Activated effector memory CD4-positive, alpha-beta T cell treated with anti-CD3 and anti-CD28 coated beads, Interleukin-2, amount 50 U/mL, for 16 hours (primary cell): ENCODE data around the gene RPL31.

Source experiments
- DNase-seq: peaks from one replicate; pipeline ENCODE4 v3.0.0-alpha.2; 2020

Gene RPL31

DNA sequence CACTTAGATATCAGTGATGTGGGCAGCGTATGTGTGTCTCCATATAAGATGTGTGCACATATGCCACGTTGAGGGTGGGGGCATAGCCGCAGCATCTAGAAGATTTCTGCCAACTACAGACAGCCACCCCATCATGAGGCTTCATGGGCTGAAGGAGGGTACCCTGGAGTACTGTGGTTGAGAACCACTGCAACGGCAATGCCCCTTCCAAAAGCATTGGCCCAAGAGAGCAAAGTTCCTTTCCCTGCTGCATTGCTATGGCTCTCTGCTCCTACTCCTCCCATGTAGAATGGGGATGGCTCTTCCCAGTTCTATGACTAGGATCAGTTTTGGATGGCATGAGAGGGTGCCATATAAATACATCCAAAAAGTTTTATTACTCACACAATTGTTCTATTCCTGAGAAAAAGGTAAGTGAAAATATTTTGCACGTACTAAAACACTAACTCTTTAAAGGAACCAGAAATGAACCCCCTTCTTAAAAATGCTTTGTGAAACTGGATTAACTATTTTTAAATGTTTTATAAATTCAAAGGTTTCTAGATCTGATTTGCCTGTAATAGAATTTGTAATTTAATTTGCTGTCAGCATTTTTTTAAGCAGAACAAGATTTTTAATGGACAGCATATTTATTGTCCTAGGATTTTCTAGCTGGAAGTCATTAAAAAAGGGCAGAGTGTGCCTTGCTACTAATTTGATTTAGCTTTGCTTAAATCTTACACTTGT, 4.4 kb upstream of the RPL31 start:
- DNase-seq, result no peak

DNA sequence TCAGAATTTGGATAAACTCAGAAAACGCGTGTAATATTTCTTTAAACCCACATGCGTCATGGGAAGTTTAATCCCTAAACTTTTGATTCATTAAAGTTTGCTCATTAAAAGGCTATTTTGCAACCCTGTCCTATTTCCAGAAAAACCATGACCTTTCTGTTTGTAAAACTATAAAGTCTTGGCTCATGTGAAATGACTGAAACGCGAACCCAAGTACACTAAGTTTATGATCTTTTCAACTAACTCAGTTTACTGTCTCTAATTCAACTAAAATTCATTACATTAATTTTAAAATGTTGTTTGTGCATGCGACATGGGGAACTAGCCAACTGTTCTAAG, 3.9 kb upstream of the RPL31 start:
- no peak for DNase-seq

DNA sequence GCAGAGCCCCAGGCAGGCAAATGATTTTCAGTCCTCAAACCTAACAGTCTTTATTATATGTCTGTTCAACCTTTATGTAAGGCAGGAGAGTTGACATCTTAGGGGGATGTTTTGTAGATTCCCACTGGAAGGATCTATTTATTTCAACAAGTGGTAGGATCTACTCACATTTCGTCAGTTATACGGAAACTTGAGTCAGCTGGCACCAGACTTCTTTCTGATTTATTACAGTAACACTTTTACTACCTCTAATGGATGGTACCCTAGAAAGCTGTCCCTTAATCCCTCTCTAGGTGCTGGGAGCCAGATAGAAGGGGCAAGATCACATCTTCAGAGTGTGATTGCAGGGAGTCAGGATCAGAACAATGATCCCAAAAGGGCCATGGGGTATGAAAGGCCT, 2.1 kb upstream of the RPL31 start:
- no peak for DNase-seq

DNA sequence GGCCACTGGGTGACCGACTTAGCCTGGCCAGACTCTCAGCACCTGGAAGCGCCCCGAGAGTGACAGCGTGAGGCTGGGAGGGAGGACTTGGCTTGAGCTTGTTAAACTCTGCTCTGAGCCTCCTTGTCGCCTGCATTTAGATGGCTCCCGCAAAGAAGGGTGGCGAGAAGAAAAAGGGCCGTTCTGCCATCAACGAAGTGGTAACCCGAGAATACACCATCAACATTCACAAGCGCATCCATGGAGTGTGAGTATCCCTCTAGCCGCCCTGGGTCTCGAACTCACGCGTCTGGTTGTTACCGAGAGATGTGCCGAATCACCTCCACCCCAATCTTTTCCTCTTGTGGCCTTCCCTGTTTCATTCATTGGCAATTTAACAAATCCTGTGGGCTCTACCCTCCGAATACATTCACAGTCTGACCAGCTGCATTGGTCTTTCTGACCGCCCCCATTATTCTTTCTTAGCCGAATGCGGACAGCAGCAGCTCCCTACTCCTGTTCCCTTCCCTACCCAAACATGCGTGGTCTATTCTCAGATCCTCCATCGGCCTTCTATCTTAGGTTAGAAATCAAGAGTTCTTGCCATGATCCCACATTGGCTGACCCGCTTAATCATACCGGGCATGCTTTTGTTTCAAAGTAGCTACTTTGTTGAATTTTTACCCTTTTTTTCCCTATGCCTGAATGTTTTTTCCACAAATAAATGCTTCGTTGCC, 631 bp downstream of the RPL31 start:
- DNase-seq, result no peak

DNA sequence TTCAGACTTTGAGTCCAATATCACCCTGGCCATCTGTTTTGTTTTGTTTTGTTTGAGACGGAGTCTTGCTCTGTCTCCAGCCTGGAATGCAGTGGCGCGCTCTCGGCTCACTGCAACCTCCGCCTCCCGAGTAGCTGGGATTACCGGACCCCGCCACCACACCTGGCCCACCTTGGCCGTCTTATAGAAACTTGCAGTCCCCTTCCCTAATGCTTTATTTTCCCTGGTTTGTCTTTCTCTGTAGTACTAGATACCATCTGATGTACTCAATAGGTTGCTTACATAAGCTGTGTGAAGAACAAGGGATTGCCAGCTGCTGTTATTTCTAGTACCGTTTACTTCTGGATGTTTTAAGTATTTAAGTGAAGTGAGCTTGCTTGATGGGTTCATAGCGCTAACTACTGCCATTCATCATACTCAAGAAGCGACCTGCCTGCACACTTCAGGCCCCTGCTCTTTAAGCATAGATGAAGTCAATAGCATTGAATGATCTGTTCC, 1.2 kb downstream of the RPL31 start:
- no peak for DNase-seq

DNA sequence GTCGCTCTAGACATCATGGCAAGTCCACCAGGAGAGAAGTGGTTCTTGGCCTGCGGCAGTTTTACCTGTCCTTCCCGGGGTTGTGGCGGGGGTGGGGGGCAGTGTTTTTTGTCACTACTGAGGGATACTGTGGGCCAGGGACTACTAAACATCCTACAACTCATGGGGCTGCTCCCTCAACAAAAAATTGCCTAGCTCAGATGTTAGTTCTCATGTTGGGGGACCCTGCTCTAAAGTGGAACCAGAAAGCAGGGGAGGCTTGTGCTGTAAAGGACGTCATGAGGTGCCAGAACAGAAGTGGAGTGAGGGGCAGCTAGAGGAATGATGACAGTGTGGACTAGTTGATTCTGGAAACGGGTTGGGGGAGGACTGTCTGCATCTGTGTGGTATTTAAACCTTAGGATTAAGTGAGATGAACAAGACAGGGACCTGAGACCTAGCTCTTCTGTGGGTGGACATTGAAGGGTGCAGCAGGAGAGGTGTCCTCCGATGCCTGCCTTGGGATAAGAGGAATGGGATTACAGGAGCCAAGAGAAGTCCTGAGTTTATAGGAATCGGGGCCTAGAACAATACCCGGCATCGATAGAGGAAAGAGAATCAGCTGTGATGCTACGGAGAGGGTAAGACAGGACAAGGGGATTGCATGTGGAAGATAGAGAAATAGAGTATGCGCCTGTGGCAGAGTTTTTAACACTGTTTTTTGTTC, 2.7 kb downstream of the RPL31 start:
- no peak for DNase-seq

DNA sequence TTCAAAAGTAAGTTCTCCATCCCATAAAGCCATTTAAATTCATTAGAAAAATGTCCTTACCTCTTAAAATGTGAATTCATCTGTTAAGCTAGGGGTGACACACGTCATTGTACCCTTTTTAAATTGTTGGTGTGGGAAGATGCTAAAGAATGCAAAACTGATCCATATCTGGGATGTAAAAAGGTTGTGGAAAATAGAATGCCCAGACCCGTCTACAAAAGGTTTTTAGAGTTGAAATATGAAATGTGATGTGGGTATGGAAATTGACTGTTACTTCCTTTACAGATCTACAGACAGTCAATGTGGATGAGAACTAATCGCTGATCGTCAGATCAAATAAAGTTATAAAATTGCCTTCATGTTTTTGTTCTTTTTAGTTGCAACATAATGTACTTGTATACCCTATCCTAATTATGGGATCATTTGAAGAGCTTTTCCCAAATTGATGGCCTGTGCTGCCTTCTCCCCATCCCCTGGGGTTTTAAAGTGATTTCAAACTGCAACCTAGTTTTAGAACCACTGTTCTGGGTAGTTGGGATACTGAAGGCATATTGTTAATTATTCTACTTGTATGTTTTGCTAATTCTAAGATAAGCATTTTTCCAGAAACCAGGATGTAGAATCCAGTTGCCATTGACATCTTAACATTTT, 4.1 kb downstream of the RPL31 start:
- no peak for DNase-seq

DNA sequence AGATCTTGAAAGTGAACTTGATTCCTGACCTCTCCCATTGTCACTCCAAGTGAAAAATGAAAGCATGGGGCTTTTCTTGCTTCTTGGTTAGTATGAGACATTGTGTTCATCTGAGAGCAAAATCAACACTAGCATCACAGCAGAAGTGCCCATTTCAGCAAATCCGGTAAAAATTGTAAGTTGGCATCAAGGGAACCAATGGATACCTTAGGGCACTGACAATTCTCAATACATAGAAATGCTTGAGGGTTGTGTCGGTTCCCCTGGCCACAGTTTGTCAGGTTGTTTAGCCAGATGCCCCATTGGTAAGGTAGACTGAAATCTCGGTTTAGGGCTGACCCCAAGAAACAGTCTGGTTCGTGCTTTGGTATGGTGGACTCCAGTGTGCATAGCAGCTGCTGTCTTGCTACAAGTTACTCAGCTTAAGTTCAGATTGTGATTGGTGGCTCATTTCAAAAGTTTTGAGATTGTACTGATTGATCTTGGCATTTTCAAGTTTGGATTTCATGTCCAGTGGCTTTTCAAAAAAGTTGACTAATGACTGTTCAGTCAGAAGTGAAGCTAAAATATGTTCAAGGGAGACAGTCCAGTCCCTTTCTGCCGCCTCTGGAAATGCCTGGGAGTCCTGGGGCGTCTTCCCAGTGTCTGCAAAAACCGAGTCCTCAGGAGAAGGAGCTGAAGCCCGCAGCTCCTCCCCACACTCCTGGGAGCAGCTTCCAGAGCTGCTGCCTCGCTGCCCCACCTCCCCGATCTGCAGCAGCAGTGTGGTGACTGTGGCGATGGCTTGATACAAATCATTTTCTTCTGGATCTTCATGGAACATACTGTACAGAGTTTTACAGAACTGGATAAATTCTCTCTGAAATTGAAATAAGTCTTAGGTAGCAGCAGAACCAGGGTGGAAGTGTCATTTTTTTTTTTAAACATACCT, 5.6 kb downstream of the RPL31 start:
- no peak for DNase-seq

DNA sequence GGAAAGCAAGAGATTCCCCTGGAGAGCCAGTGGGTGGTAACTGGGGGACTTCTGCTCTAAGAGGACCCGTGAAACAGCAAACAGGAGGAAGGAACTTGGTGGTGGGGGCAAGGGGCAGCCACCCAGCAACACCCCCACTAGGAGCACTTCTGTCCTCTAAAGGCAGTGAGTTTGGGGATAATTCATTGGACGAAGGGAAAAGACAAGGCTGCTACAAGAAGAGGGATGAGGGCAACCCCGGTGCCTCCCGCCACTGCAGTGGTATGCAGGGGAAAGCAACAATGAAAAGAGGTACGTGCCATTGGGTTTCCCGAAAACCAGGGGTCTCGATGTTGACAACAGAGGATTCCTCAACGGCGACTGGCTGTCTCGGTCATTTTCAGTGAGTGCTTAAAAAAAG, 9.1 kb downstream of the RPL31 start:
- DNase-seq, result peak; percentile 61

DNA sequence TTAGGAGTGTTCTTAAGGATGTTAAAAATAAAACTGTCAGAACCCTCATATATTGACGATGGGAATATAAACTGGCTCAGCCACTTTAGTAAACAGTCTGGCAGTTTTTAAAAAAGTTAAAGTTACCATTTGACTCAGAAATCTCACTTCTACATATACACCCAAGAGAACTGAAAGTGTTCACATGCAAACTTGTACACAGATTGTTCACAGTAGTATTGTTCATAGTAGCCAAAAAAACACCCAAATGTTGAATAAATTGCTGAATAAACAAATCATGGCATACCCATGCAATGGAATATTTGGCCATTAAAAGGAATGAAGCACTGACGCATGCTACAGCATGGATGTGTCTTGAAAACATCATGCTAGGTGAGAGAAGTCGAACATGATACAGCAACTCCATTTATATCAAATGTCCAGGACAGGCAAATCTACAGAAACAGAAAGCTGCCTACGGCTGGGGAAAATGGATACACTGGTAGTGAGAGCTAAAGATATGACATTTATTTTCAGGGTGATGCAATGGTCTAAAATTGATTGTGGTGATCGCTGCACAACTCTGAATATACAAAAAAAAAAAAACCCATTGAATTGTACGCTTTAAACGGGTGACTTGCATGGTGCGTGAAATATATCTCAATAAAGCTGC, 10.1 kb downstream of the RPL31 start:
- no peak for DNase-seq

DNA sequence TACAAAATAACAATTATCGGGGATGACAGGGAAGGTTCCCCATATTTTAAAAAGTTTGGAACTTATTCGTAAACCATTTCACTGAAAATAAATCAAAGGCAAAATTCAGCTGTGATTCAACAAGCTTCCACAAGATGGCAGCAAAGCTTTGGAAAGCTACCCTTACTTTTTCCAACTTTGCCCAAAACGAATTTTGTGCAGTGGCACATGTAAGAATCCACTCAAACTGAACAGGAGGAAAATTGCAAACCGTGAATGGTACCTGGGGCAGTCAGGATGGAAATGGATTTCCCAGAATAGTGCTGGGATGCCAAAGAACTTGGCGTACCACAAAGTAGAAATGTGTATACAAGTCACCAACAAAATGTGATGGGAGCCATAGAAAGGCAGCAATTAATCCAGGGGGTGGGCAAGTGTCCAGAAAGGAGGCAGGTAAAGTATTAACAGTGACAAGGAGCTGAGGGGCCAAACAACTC, 10.7 kb downstream of the RPL31 start:
- DNase-seq, result no peak

DNA sequence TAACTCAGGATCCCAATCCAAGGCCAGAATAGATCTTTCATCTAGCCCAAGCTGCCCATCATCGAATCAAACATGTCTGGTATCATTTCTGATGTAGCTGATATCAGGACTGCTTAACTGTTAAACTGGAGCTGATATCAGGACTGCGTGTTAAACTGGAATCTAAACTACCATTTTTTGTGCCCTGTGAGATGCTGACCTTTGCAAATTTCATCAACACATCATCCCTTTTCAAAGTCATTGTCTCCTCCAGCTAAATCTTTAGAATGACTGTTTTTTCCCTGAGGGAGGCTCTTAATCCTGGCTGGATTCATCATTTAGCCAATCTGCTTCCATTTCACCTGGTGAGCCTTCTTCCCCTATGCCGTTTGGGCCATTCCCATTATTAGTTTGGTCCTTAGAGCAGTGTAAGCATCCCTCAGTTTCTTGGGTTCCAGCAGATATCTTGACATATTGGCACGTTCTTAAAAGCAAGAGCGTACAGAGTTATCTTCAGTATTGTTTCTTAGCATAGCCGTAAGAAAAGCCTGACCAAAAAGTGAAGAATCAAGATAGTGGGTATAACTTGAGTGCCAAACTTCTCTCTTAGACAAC, 12.3 kb downstream of the RPL31 start:
- DNase-seq, result no peak

DNA sequence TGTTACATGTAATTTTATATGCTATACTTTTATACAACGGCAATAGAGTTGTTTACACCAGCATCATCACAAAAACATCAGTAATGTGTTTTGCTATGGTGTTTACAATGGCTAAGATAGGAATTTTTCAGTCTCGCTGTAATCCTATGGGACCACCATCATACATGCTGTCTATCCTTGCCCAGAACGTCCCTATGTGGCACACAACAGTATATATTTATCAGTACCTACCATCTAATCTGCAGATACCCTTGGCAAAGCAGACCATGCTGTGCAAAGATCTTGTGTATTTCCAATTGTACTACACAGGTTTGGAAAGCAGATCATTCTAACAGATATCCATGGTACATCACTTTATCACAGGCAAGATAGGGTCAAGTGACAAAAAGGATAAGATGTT, 15.3 kb downstream of the RPL31 start:
- no peak for DNase-seq

DNA sequence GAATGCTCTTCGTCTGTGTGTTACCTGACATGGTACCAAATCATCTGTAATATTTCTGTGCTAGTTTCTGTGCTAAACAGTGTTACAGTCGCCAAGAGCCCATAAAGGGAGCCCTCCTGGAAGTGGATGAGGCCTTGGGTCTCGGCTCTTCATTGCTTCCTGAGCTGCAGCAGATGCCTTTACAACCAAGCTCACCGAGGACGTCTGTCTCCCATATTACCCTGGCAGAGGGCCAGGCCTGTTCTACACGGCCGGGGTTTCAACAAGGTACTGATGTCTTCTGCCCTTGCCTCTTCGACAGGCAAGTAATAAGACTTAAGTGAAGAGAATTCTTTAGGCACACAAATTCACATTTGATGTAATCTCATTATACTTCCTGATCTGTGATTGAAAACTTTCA, 16.8 kb downstream of the RPL31 start:
- no peak for DNase-seq

DNA sequence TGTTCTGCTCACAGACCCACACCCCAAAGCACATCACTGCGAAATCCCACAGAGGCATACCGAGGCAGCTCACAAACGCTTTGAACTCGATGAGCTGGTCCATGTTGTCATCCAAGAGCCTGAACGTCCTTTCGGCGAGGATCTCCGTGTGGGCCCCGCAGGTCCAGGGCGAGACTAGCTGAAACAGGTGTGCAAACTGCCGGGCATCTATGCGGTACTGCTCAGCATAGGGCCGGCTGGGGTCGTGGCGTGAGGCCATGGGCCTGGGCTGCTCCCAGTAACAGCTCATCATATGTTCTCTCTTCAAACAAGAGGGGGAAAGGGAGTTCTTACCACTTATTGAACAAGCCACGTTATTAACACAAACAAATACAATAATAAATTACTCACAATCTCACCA, 20.1 kb downstream of the RPL31 start:
- no peak for DNase-seq

DNA sequence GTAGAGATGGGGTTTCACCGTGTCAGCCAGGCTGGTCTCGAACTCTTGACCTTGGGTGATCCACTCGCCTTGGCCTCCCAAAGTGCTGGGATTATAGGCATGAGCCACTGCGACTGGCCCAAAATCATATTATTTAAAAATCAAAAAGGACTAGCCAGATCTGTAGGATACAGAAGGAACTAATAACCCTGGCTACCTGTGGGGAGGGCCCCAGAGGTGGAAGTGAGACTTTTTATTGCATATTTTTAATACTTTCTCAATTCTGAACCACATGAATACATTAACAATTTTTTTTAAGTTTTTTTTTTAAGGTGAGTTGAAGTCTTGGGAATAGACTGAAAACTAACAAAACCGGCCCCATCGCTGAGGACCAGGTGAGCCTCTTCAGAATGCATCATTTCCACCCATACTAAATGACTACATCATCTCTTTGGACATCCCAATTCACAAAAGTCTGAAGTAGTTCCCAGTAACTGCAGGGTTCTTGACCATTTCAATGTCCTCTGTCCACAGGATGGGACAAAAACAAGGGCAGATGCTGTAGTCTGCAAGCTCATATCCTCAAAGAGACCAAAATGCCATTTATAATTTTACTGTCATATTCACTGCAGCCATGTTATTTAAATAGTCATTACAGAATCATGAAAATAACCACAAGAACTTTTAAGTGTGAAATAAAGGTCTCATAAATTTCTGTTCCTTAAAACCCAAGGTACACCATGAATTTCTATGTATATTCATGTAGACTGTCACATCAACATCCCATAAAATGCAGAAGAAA, 21.4 kb downstream of the RPL31 start:
- no peak for DNase-seq

DNA sequence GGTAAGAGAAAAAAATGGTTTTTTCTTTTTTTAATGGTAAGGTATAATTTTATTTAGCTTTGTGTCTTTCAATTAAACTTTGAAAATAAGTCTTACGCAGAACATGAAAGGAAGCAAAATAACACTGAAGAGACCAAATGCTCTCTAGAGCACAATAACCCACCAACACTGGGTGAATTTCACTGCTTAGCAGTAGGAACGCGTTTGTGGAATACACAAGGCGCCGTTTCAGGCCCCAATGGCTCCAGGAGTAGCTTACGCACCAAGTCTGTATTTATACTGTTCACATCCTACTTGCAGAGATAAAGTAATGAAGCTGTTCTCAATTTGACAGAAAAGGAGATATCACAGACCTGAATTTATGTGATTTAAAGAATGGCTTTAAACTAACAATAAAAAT, 23.5 kb downstream of the RPL31 start:
- DNase-seq, result no peak

DNA sequence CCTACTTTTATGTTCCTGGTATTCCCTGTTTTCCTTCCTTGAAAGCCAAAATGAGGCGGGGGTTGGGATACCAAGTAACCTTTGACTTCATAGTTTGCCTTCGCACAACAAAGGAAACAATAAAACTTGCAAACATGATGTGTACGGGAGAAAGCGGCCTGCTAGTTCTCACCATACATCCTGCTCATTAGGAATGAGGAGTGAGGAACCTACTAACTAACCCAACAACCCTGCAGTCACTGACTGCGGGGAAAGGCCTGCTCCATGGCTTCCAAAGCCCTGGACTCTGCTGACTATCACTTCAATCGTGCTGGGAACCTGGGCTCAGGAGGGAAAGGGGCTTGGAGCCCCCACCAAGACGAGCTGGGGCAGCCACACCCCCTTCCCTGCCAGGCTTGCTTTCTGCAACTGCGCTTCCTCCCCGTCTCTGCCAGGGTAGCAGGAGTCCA, 24.2 kb downstream of the RPL31 start:
- DNase-seq, result no peak

DNA sequence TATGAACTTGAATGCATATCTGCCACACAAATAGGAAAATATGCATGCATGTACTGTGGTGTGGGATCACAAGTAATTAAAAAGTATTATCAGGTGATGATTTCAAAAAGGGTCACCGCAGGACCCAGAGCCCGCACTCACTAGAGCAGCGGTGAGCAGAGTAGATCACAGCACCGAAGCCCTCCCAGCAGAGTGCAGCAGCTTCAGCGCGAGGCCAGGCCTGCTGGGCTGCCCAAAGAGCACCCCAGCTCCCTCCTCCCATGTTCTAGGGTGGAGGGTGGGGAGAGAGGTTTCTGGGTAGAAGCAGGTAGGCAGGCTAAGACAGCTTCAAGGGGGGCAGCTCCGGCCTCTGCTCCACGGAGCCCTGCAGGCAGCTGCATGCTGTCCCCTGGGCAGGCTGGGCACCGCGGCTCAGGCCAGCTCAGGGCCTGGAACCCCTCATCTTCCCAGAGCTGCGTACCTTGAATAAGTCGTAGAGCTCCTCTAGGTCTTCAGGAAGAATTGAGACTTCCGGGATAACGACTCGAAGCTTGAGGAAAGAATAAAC, 24.9 kb downstream of the RPL31 start:
- DNase-seq, result no peak

DNA sequence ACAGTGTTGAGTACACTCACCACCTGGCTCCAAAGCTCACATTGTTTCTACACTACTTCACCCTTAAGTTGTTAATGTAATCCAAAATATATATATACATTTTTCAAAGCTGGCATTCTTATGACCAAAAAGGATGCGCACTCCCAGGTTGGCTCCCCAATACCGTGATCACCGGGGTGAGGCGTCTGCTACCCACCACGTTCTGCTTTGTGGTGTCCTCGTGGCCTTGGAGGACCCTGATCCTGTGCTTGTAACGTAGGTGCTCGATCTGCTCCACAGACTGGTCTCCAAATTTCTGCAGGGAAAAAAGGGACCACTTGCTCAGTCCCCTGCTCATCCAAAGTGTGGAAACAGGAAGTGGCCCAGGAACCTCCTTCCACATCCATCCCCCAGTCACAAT, 25.8 kb downstream of the RPL31 start:
- no peak for DNase-seq
